Gastrocnemius medialis (tissue), 4 donors: ENCODE data around the gene ST8SIA6. TPM values are rescaled to one million over a fixed set of nuclear protein-coding genes. Genes with fewer than 3 reads are reported as not detected.

Experiments used
- ATAC-seq, 2 donors: fragments of 150-250 bp; one replicate each; pipeline ENCODE4 v1.9.1; 2016
- DNase-seq, 2 donors: peaks; one replicate each; pipeline ENCODE4 v3.0.0-alpha.2; 2019
- H3K27ac ChIP-seq, 4 donors: fragments of 200-600 bp; sonication (generic); 1 replicate in 1 of 4; 2 replicates in 3 of 4; pipeline ENCODE4 v1.5.1; 2016 to 2018; ENCODE audit warnings: mild to moderate bottlenecking in 2 of 4, moderate library complexity in 1 of 4
- H3K27me3 ChIP-seq, 3 donors: fragments of 200-600 bp; sonication (generic) in 2 of 3; 1 replicate in 1 of 3; 2 replicates in 2 of 3; pipeline versions ENCODE4 v1.5.1 to v1.6.0; 2016 to 2019; ENCODE audit warnings: mild to moderate bottlenecking in 1 of 3, moderate library complexity in 1 of 3
- H3K36me3 ChIP-seq, 2 donors: fragments of 200-600 bp; sonication (generic) in 1 of 2; one replicate each; pipeline ENCODE4 v1.5.1; 2017 to 2018
- H3K4me1 ChIP-seq, 2 donors: fragments of 200-600 bp; sonication (generic) in 1 of 2; one replicate each; pipeline ENCODE4 v1.5.1; 2016 to 2017; ENCODE audit warnings: mild to moderate bottlenecking in 2 of 2
- H3K4me3 ChIP-seq, 4 donors: fragments of 200-600 bp; sonication (generic) in 3 of 4; 1 replicate in 1 of 4; 2 replicates in 3 of 4; pipeline ENCODE4 v1.5.1; 2016 to 2019; ENCODE audit warnings: mild to moderate bottlenecking in 2 of 4
- H3K9me3 ChIP-seq, 3 donors: fragments of 200-600 bp; sonication (generic) in 2 of 3; 1 replicate in 1 of 3; 2 replicates in 2 of 3; pipeline ENCODE4 v1.5.1; 2016 to 2019
- CTCF ChIP-seq, 5 experiments: fragments of 450-650 bp in 3 of 5; fragments of 200-600 bp in 2 of 5; sonication (generic) in 2 of 5; IDR thresholded peaks in 4 of 5; conservative IDR thresholded peaks in 1 of 5; 1 replicate in 4 of 5; 2 replicates in 1 of 5; pipeline ENCODE4 v1.5.1; 2016 to 2019; ENCODE audit warnings: antibody characterized with exemption in 5 of 5, mild to moderate bottlenecking in 3 of 5, moderate library complexity in 3 of 5
- POLR2A ChIP-seq, 2 donors: fragments of 450-650 bp; IDR thresholded peaks; one replicate each; pipeline ENCODE4 v1.6.1; 2017; ENCODE audit warnings: antibody characterized with exemption in 2 of 2, mild to moderate bottlenecking in 2 of 2, moderate library complexity in 2 of 2
- in situ Hi-C, 4 donors: fragments of 200-750 bp; cut with MboI; loops; one replicate each; pipeline versions ENCODE4 v1.15.0 to v1.8.0; 2017; ENCODE audit warnings: low sequenced_read_pairs in 4 of 4
- intact Hi-C: fragments of 100-400 bp; cut with DNase I; formaldehyde crosslinking; loops from one replicate; pipeline ENCODE4 v1.15.1; 2023; ENCODE audit warnings: low total_unique reads
- total RNA-seq, 4 donors: library from RNA; depleted of rRNA; stranded (reverse); fragments of >200 nt; gene quantifications; one replicate each; pipeline versions ENCODE4 v1.1.0 to v1.2.3, GENCODE V29; 2016

ST8SIA6 gene
- total RNA-seq, 4 donors from 2014 or later: 0.27 to 0.66 (median 0.44) TPM

- H3K4me1 ChIP-seq: no peaks in the 10 kb centered on the region
- ATAC-seq (no peak), DNase-seq (no peak)
- H3K9me3 ChIP-seq: no peaks in the 10 kb centered on the region
- in situ Hi-C loops (no loop called here), intact Hi-C loops (no loop called here)
- H3K36me3 ChIP-seq: no peaks in the 10 kb centered on the region
- no peak overlapping the region for H3K4me3 ChIP-seq
- no peak for TF ChIP-seq POLR2A (IDR thresholded peaks at IDR 0.05)
- no peak for TF ChIP-seq CTCF (IDR thresholded peaks at IDR 0.05 in 4 of 5, conservative IDR thresholded peaks at IDR 0.05 in 1 of 5)
- H3K27me3 ChIP-seq: no peaks in the 10 kb centered on the region
- H3K27ac ChIP-seq: no peak overlapping the region
Observed at GRCh38 chr10:17473228-17473950, 19.0 kb upstream of the ST8SIA6 start.

GRCh38 chr10:17472481-17473227 lies 18.3 kb upstream of the ST8SIA6 start:
- Histone ChIP-seq H3K4me3 (no peak overlapping the region), H3K27ac (no peak overlapping the region), H3K4me1 (no peaks in the 10 kb centered on the region), H3K36me3 (no peaks in the 10 kb centered on the region), H3K9me3 (no peaks in the 10 kb centered on the region), H3K27me3 (no peaks in the 10 kb centered on the region)
- ATAC-seq (no peak), DNase-seq (no peak)
- TF ChIP-seq POLR2A (IDR thresholded peaks at IDR 0.05) (no peak), CTCF (IDR thresholded peaks at IDR 0.05 in 4 of 5, conservative IDR thresholded peaks at IDR 0.05 in 1 of 5) (no peak)
- in situ Hi-C loops (no loop called here), intact Hi-C loops (no loop called here)

- in situ Hi-C loops (no loop called here), intact Hi-C loops (no loop called here)
Observed at GRCh38 chr10:17470246-17470645, 15.9 kb upstream of the ST8SIA6 start.

GRCh38 chr10:17465328-17466125 lies 11.1 kb upstream of the ST8SIA6 start:
- H3K4me1 ChIP-seq: no peaks in the 10 kb centered on the region
- no peak overlapping the region for H3K27ac ChIP-seq
- in situ Hi-C loops: no loop called here
- TF ChIP-seq POLR2A (IDR thresholded peaks at IDR 0.05) (no peak), CTCF (IDR thresholded peaks at IDR 0.05 in 4 of 5, conservative IDR thresholded peaks at IDR 0.05 in 1 of 5) (no peak)
- ATAC-seq: no peak
- no peak overlapping the region for H3K4me3 ChIP-seq
- H3K36me3 ChIP-seq: no peaks in the 10 kb centered on the region
- H3K27me3 ChIP-seq: no peaks in the 10 kb centered on the region
- DNase-seq: no peak
- intact Hi-C loops: no loop called here
- H3K9me3 ChIP-seq: no peaks in the 10 kb centered on the region

More at GRCh38 chr10:17470246-17470645, 15.9 kb upstream of the ST8SIA6 start:
- no peak overlapping the region for H3K27ac ChIP-seq
- no peaks in the 10 kb centered on the region for H3K9me3 ChIP-seq
- no peak for ATAC-seq
- no peaks in the 10 kb centered on the region for H3K36me3 ChIP-seq
- TF ChIP-seq POLR2A (IDR thresholded peaks at IDR 0.05) (no peak), CTCF (IDR thresholded peaks at IDR 0.05 in 4 of 5, conservative IDR thresholded peaks at IDR 0.05 in 1 of 5) (no peak)
- H3K4me1 ChIP-seq: no peaks in the 10 kb centered on the region
- DNase-seq: no peak
- no peaks in the 10 kb centered on the region for H3K27me3 ChIP-seq
- H3K4me3 ChIP-seq: no peak overlapping the region
